Measurements from ENCODE around the gene SLC25A21.
"Not testable (repeated sequence)": the region's sequence is repeated elsewhere in the genome, so short reads cannot be mapped to it uniquely, and the experiment has no call there.

Gene SLC25A21

DNA sequence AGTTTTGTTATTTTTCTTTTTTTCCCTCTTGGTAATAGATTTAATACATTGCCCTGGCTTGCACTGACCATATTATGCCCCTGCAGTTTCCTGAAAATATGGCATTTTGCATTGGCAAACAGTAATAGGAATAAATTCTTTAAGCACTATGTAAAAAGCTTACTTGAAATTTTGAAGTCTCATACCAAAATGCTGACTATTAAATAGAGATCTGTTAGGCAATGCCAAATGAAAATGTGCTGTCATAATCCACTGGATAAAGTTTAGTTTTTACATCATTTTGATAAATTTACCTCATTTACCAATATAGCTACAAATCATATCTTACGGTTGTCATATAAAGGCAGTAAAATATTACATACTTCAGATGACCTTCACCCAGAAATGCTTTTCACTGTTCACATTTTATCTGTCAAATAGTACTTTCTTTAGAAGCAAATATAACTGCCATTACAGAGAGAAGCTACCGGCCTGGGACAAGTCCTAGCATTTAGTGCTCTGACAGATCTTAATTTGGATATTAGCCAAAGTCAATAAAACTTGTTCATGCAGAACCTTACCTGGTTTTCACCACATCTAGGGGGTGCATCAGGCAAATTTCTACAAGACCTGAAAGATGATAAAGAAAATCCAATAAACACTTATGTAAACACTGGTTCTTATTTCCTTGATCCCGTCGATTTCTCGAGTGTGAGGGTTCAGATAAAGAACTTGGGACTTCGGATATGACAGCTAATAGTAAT is 297.8 kb downstream of the SLC25A21 start:
- Histone ChIP-seq H3K4me1 (ENCODE audit: control insufficient read depth, insufficient read depth, low read length) (no peaks in the 10 kb centered on the region), H3K9ac (ENCODE audit: low read depth, low read length) (no peak overlapping the region), H3K4me3 (ENCODE audit: low read length) (no peak overlapping the region), H3K36me3 (ENCODE audit: insufficient read depth, low read length) (no peaks in the 10 kb centered on the region), H3K4me2 (ENCODE audit: low read length) (no peak overlapping the region), H3K27me3 (ENCODE audit: control insufficient read depth, insufficient read depth, low read length) (no peaks in the 10 kb centered on the region), H3K9me3 (replicated peaks; ENCODE audit: low read length) (no peaks in the 10 kb centered on the region)

- Histone ChIP-seq H3K9ac (ENCODE audit: low read depth, low read length) (no peak overlapping the region), H3K4me3 (ENCODE audit: low read length) (no peak overlapping the region), H3K27me3 (ENCODE audit: control insufficient read depth, insufficient read depth, low read length) (no peaks in the 10 kb centered on the region), H3K4me2 (ENCODE audit: low read length) (no peak overlapping the region), H3K4me1 (ENCODE audit: control insufficient read depth, insufficient read depth, low read length) (no peaks in the 10 kb centered on the region), H3K36me3 (ENCODE audit: insufficient read depth, low read length) (no peaks in the 10 kb centered on the region), H3K9me3 (replicated peaks; ENCODE audit: low read length) (no peaks in the 10 kb centered on the region)
These were observed 301.6 kb downstream of the SLC25A21 start for GRCh38 chr14:36870776-36871175.

DNA sequence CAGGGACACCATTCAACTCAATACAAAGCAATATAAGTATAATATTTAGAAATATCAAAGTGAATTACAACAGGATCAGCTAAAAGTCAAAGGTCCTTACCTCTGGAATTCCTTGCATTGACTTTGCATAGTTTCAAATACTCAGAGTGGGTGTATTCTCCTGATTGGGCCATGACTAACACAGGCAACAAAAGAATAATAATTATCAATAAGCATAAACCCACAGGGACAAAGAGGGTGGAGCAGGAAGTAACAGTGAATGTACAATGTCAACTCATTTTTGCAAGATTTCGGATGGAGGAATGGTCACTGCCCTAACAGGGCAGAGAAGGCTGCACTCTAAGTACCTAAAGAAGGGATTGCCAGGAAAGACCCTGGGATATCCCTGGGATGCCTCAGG is 303.3 kb downstream of the SLC25A21 start:
- H3K4me3 ChIP-seq (ENCODE audit: low read length), result no peak overlapping the region
- no peaks in the 10 kb centered on the region for H3K4me1 ChIP-seq (ENCODE audit: control insufficient read depth, insufficient read depth, low read length)
- H3K9ac ChIP-seq (ENCODE audit: low read depth, low read length), result no peak overlapping the region
- no peak overlapping the region for H3K4me2 ChIP-seq (ENCODE audit: low read length)
- H3K36me3 ChIP-seq (ENCODE audit: insufficient read depth, low read length), result no peaks in the 10 kb centered on the region
- no peaks in the 10 kb centered on the region for H3K9me3 ChIP-seq (replicated peaks; ENCODE audit: low read length)
- H3K27me3 ChIP-seq (ENCODE audit: control insufficient read depth, insufficient read depth, low read length), result no peaks in the 10 kb centered on the region

GRCh38 chr14:36866867-36867266 is 305.5 kb downstream of the SLC25A21 start:
- Histone ChIP-seq H3K4me1 (ENCODE audit: control insufficient read depth, insufficient read depth, low read length) (no peaks in the 10 kb centered on the region), H3K9ac (ENCODE audit: low read depth, low read length) (no peak overlapping the region), H3K9me3 (replicated peaks; ENCODE audit: low read length) (no peaks in the 10 kb centered on the region), H3K36me3 (ENCODE audit: insufficient read depth, low read length) (no peaks in the 10 kb centered on the region), H3K4me3 (ENCODE audit: low read length) (no peak overlapping the region), H3K4me2 (ENCODE audit: low read length) (no peak overlapping the region), H3K27me3 (ENCODE audit: control insufficient read depth, insufficient read depth, low read length) (no peaks in the 10 kb centered on the region)

DNA sequence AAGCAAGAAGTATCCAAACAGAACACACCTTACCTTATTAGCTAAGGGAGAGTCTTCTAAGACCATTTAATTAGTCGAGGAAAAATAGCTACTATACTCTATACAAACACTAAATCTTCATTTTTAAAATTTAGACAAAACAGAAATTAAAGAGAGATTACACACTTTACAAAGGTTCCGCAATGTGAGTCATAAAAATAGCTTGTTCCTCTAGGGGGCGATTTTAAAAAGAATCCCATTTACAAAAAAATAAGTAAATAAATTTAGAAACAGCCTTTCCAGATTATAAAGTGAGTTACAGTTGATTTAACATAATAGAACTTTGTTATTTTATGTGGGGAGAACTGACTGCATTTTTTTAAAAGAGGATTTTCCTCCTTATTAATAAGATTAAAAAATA is 309.1 kb downstream of the SLC25A21 start:
- Histone ChIP-seq H3K27me3 (ENCODE audit: control insufficient read depth, insufficient read depth, low read length) (no peaks in the 10 kb centered on the region), H3K4me3 (ENCODE audit: low read length) (no peak overlapping the region), H3K9ac (ENCODE audit: low read depth, low read length) (no peak overlapping the region), H3K4me2 (ENCODE audit: low read length) (no peak overlapping the region), H3K9me3 (replicated peaks; ENCODE audit: low read length) (no peaks in the 10 kb centered on the region), H3K36me3 (ENCODE audit: insufficient read depth, low read length) (no peaks in the 10 kb centered on the region), H3K4me1 (ENCODE audit: control insufficient read depth, insufficient read depth, low read length) (no peaks in the 10 kb centered on the region)

GRCh38 chr14:36862237-36862636 is 310.2 kb downstream of the SLC25A21 start:
- H3K4me1 ChIP-seq (ENCODE audit: control insufficient read depth, insufficient read depth, low read length); H3K4me3 ChIP-seq (ENCODE audit: low read length); H3K27me3 ChIP-seq (ENCODE audit: control insufficient read depth, insufficient read depth, low read length); H3K9ac ChIP-seq (ENCODE audit: low read depth, low read length); H3K36me3 ChIP-seq (ENCODE audit: insufficient read depth, low read length); H3K9me3 ChIP-seq (replicated peaks; ENCODE audit: low read length); H3K4me2 ChIP-seq (ENCODE audit: low read length): not testable (repeated sequence)

- no peak overlapping the region for H3K4me2 ChIP-seq (ENCODE audit: low read length)
- peaks cover 7% of the 10 kb centered on the region for H3K27me3 ChIP-seq (ENCODE audit: control insufficient read depth, insufficient read depth, low read length)
- no peaks in the 10 kb centered on the region for H3K36me3 ChIP-seq (ENCODE audit: insufficient read depth, low read length)
- H3K4me3 ChIP-seq (ENCODE audit: low read length), result no peak overlapping the region
- H3K9ac ChIP-seq (ENCODE audit: low read depth, low read length), result no peak overlapping the region
- H3K4me1 ChIP-seq (ENCODE audit: control insufficient read depth, insufficient read depth, low read length), result no peaks in the 10 kb centered on the region
- no peaks in the 10 kb centered on the region for H3K9me3 ChIP-seq (replicated peaks; ENCODE audit: low read length)
These were observed 311.6 kb downstream of the SLC25A21 start for GRCh38 chr14:36860831-36861230.

DNA sequence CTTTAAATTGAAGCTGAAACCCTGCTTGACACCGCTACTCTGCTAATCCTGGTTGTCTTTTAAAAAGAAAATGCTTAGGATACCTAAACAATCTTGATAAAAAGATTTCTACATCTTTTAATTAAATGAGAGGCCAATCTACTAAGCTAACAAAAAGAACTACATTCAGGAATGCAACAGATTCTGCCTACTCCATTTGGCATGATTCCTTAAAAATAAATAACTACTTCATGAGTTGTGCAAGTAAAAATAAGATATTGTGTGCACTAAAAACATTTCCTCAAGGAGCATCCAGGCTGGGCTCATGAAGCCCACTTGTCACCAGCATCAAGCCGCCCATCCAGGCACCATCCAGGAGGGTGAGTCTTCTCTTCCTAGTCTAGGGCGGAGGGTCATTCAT is 313.3 kb downstream of the SLC25A21 start:
- Histone ChIP-seq H3K9me3 (replicated peaks; ENCODE audit: low read length) (no peaks in the 10 kb centered on the region), H3K4me3 (ENCODE audit: low read length) (no peak overlapping the region), H3K36me3 (ENCODE audit: insufficient read depth, low read length) (no peaks in the 10 kb centered on the region), H3K4me1 (ENCODE audit: control insufficient read depth, insufficient read depth, low read length) (no peaks in the 10 kb centered on the region), H3K4me2 (ENCODE audit: low read length) (no peak overlapping the region), H3K27me3 (ENCODE audit: control insufficient read depth, insufficient read depth, low read length) (peaks cover 7% of the 10 kb centered on the region), H3K9ac (ENCODE audit: low read depth, low read length) (no peak overlapping the region)

GRCh38 chr14:36857842-36858445 is 314.5 kb downstream of the SLC25A21 start:
- H3K4me3 ChIP-seq (ENCODE audit: low read length), result no peak overlapping the region
- peaks cover 5% of the 10 kb centered on the region for H3K4me1 ChIP-seq (ENCODE audit: control insufficient read depth, insufficient read depth, low read length)
- H3K9ac ChIP-seq (ENCODE audit: low read depth, low read length), result no peak overlapping the region
- H3K4me2 ChIP-seq (ENCODE audit: low read length), result no peak overlapping the region
- H3K36me3 ChIP-seq (ENCODE audit: insufficient read depth, low read length), result no peaks in the 10 kb centered on the region
- peaks cover 7% of the 10 kb centered on the region for H3K27me3 ChIP-seq (ENCODE audit: control insufficient read depth, insufficient read depth, low read length)
- H3K9me3 ChIP-seq (replicated peaks; ENCODE audit: low read length), result no peaks in the 10 kb centered on the region

DNA sequence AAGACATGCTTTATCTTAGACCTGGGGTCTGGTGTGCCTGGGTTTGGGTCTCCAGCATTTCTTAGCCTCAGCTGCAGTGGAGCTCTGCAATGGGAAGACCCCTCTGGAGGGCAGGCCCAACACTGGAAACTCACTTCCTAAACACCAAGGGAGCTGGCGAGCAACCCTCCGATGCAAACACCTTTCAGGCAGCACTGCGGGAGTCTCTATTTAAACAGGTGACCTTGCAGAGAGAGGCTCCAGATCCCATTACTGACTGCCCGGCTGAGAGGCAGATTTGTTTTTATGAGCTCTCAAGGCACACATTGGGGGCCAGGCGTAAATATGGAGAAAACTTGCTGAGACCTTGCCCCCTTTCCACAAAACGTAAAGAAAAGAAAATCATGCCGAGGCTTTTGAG is 315.3 kb downstream of the SLC25A21 start:
- Histone ChIP-seq H3K9me3 (replicated peaks; ENCODE audit: low read length) (no peaks in the 10 kb centered on the region), H3K4me3 (ENCODE audit: low read length) (no peak overlapping the region), H3K4me2 (ENCODE audit: low read length) (no peak overlapping the region), H3K4me1 (ENCODE audit: control insufficient read depth, insufficient read depth, low read length) (peaks cover 5% of the 10 kb centered on the region), H3K27me3 (ENCODE audit: control insufficient read depth, insufficient read depth, low read length) (peaks cover 7% of the 10 kb centered on the region), H3K9ac (ENCODE audit: low read depth, low read length) (no peak overlapping the region), H3K36me3 (ENCODE audit: insufficient read depth, low read length) (no peaks in the 10 kb centered on the region)

DNA sequence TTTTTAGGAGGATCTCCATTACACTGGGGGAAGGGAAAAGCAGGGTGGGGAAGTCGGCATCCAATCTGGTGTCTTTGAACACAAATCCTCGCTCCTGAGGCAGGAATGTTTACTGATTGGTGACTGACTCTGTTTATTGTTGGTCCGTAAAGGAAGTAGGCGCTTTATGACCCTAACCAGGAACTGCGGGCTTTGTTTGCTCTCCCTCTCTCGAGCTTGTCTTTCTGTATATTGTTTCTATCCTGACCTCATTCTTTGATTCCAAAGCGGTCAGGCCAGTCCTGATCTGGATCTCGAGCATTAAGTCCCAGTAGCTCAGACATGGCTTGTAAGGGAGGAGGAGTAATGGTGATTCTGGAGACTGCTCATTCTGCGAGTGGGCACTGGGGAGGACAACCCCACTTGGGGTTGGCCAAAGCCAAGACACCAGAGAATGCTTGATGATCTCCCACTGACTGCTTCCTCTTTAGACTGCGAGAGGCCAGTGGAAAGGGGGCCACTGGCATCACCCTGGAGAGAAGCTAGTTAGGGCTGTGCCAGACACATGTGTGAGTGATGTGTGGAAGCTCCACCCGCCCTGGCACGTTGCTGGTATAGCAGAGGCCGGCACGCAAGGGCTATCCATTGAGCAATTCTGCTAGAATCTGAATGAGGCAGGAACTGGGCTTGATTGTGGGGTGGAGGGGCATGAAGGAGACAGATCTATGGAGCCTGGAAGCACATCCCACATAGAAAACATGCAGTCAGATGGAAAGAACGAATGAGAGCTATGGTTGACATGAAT is 316.1 kb downstream of the SLC25A21 start:
- no peak overlapping the region for H3K4me3 ChIP-seq (ENCODE audit: low read length)
- no peaks in the 10 kb centered on the region for H3K9me3 ChIP-seq (replicated peaks; ENCODE audit: low read length)

More for the DNA sequence above, 316.1 kb downstream of the SLC25A21 start:
- Histone ChIP-seq H3K9ac (ENCODE audit: low read depth, low read length) (no peak overlapping the region), H3K4me2 (ENCODE audit: low read length) (no peak overlapping the region), H3K27me3 (ENCODE audit: control insufficient read depth, insufficient read depth, low read length) (peaks cover 7% of the 10 kb centered on the region), H3K4me1 (ENCODE audit: control insufficient read depth, insufficient read depth, low read length) (peaks cover 5% of the 10 kb centered on the region), H3K36me3 (ENCODE audit: insufficient read depth, low read length) (no peaks in the 10 kb centered on the region)
